GM18909 (cell line): ENCODE measurements around the gene MRS2.

Source experiments
- ATAC-seq: cut with Tn5 transposase; IDR thresholded peaks from one replicate; pipeline ENCODE4 v1.9.1; 2021; ENCODE audit warnings: mild to moderate bottlenecking; ENCODE audit not compliant: unreplicated experiment, poor library complexity

The MRS2 gene

GRCh38 chr6:24426729-24427446, 24.2 kb downstream of the MRS2 start:
- ATAC-seq, result no peak

GRCh38 chr6:24428615-24429014, 25.9 kb downstream of the MRS2 start:
- ATAC-seq, result no peak

- ATAC-seq, result no peak
Measured at GRCh38 chr6:24429146-24429545, 26.4 kb downstream of the MRS2 start.

GRCh38 chr6:24430086-24430485, 27.4 kb downstream of the MRS2 start:
- no peak for ATAC-seq

GRCh38 chr6:24431045-24431451, 28.3 kb downstream of the MRS2 start:
- no peak for ATAC-seq

GRCh38 chr6:24432611-24433010, 29.9 kb downstream of the MRS2 start:
- no peak for ATAC-seq

DNA sequence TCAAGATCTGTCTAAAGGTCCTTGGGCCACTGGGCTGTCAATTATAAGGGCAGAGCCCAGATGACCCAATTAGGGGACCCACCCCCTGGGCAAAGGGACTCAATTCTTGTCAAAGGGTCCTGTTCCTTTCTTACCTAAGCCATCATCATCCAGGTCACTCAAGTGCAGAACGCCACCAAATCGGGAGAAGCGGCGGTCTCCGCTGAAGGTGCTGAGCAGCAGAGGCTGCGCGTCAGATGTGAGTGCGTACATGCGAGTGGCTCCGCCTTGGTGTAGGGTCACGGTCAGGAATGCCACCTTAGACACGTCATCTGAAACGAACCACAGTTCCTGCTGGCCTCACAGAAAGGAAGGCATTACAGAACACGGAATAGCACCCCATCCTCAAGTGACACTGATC, 34.2 kb downstream of the MRS2 start:
- no peak for ATAC-seq

DNA sequence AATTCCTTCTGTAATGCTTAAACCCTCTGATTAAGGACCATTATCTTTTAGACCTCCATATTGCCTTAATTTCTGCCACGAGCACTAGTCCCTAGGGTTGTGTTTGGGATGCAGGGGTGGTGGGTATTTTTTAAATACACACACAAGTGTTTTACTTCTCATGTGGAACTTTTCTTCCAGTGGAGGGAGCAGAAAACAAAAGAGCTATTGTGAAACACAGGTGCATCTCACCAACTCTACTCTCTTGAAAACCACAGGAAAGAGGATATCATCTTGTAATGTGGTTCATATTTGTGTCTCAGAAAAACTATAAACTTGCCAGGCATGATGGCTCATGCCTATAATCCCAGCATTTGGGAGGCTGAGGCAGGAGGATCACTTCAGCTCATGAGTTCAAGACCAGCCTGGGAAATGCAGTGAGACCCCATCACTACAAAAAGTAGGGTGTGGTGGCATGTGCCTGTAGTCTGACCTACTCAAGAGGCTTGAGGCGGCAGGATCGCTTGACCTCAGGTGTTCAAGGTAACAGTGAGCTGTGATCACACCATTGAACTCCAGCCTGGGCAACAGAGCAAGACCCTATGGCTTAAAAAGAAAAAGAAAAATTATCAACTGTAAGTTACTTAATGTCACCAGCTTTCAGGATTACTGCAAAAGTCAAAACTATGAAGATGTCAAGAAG, 37.3 kb downstream of the MRS2 start:
- ATAC-seq, result no peak

DNA sequence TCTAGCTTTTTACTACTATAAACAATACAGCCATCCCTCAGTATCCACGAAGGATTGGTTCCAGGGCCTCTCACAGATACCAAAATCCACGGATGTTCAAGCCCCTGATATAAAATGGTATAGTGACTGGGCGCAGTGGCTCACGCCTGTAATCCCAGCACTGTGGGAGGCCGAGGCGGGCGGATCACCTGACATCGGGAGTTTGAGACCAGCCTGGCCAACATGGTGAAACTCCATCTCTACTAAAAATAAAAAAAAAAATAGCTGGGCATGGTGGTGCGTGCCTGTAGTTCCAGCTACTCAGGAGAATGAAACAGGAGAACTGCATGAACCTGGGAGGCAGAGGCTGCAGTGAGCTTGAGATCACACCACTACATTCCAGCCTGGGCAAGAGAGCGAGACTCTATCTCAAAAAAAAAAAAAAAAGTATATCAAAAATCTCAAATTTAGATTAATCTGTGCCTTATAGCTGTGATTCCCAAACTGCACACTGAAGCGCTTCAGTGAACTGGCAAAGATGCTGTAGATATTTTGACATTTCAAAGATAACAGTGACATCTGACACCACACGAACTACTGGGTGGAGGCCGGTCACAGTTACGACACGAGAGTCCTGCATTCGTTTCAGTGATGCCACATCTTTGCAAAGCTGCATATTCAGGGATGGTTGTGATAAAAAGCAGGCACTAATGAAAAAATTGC, 38.3 kb downstream of the MRS2 start:
- ATAC-seq, result no peak

DNA sequence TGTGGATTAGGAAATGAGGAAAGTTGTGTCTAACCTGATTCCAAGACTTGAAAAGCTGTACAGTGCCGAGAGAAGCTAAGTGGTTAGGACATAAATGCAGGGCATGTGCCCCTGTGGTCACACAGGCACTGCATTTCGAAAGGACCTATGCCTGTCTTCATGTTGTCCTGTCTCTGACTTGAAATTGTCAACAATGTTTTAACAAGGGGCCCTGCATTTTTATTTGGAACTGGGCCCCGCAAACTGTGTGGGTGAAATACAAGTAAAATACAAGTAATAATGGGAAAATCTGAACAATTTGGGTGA, 38.8 kb downstream of the MRS2 start:
- ATAC-seq, result no peak

GRCh38 chr6:24444588-24444987, 41.9 kb downstream of the MRS2 start:
- no peak for ATAC-seq

DNA sequence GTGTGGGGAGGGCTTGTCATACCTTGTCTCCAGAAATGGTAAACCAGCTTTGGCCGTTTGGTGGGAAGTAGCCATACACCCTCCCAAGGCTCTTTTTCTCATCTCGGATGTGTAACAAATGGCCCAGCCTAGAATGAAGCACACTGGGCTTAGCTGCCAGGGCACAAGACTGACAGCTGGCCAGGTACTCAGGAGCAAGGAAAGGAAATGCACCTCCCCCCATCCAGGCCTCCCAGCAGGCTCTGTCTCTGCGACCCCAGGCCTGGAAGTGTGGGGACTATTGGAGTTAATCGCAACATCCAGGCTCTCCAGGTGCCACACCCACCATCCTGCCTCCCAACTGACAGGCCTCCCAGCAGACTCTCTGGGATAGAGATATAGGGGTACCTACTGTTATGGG, 43.0 kb downstream of the MRS2 start:
- no peak for ATAC-seq

GRCh38 chr6:24446670-24447069, 43.9 kb downstream of the MRS2 start:
- ATAC-seq, result no peak

DNA sequence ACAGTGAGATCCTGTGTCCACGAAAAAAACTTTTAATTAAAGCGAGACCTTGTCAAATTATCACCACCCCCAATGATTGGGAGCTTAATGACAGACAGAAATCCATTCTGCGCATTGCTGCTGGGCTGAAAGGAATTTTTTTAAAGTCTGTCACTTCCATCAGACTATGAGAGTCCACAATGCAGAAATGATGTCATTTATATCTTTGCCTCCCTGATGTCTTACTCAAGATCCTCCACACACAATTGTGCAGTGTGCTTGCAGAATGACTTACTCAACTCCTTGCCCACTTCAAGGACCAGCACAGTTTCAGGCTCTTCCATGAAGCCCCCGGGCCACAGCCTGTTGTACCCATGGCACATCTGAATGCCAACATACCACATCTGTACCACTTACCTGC, 45.7 kb downstream of the MRS2 start:
- ATAC-seq, result no peak

GRCh38 chr6:24448828-24449525, 46.2 kb downstream of the MRS2 start:
- no peak for ATAC-seq

GRCh38 chr6:24451581-24452388, 49.0 kb downstream of the MRS2 start:
- ATAC-seq, result no peak

DNA sequence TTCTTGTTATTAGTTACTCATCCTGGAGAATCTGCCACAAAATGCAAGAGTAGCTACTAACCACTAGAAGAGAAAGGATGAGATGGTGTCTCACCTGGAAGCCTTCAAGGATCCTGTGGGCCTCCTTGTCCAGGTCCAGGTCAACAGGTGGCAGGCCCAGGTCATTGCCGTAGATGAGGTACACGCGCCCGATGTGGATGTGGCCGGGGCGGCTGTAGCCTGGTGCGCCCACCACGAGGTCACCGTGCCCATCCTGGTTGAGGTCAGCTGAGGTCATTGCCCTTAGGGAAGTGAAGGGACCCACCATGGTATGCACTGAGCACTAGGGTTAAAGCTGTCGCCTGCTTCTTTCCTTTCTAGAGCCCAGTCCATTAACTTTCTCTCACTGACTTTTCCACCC, 51.2 kb downstream of the MRS2 start:
- ATAC-seq, result no peak

DNA sequence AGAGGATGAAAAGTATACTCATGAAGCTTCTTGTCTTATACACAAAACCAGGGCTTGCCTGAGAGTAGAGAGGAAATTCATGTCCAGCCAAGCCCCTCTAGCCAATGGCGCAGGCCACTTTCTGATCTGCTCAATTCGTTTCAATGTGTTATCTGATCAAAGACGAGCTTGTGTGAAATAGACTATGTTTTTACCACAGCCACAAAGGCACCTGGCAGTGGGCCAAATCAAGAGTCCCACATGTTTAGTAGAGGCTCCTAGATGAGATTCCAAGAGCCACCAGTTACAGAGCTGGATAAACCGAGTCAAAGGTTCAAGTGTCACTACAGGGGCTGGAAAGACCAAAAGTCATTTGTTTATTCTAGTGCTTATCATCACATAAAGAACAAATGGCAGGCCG, 51.7 kb downstream of the MRS2 start:
- no peak for ATAC-seq

DNA sequence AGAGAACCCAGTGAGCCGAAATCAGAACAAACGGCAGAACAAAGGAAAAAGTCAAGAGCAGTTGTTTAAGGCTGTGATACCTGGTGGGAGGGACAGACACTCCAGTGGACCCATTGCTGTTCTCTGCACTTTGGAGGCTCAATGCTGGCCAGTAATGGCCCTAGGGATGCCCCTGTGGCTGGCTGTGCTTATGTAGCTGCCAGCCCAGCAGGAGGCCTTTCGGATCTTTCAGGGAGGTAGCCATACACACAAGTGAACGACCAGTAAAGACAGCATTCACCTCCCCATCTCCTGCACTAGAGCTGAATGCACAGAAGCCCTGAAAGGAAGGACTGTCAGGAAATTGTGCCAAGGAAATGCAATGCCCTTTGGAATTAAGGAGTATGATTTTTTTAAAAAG, 52.3 kb downstream of the MRS2 start:
- ATAC-seq, result no peak

DNA sequence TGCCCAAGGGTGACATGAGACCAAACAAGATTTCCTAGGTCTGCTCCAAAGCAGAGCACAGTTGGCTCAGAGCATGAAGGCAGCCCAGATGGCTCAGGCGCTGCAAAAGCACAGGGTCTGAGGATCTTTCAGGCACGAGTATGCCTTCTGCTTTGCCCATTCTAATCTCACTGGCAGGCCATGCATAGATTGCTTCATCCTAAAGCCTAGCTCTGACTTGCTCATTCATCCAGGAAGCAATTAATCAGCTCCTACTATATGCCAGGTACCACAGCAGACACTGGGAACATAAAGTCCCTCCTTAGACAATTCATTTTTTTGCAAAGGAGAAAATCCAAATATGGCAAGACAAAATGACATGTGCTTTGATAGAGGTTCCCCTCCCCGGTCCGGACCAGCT, 55.4 kb downstream of the MRS2 start:
- ATAC-seq, result no peak
